Stimulated activated CD4-positive, alpha-beta T cell treated with anti-CD3 and anti-CD28 coated beads, TNF-alpha, amount 100 ng/mL, for 48 hours (primary cell): ENCODE results near the gene RAPSN.

Experiments
- DNase-seq, 3 donors: peaks; one replicate each; pipeline ENCODE4 v3.0.0-alpha.2; 2020; ENCODE audit warnings: low read depth in 3 of 3

RAPSN gene

GRCh38 chr11:47466201-47466600, 17.3 kb upstream of the RAPSN start:
- no peak for DNase-seq

GRCh38 chr11:47464483-47464882, 15.5 kb upstream of the RAPSN start:
- no peak for DNase-seq

DNA sequence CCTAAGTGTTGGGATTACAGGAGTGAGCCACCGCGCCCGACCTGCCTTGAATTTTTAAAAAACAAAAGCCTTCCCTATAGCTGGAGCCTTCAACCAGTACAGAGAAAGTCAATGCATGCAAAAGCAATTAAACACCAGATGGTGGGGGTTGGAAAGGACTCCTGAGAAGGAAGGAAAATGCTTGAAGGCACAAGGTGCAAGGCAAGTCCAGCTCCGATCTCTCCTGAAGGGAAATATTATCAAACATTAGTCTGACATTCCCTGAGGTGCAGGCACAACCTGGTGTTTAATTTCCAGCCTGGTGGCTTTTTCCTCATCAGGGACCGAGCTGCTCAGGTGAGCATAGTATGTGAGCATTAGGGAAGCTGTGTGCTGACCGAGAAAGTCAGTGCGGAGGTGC, 12.9 kb upstream of the RAPSN start:
- DNase-seq: no peak

GRCh38 chr11:47460571-47461235, 11.8 kb upstream of the RAPSN start:
- DNase-seq: no peak

DNA sequence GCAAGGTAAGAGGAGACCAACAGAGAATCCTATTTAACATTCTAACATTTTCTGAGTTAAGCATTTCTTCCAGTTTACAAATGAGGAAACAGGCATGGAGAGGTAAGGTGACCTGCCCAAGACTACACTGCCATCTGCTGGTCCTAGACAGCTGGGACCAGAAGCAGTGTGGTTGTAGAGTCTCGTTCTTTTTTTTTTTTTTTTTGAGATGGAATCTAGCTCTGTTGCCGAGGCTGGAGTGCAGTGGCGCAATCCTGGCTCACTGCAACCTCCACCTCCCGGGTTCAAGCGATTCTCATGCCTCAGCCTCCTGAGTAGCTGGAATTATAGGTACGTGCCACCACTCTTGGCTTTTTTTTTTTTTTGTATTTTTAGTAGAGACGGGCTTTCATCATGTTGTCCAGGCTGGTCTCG, 5.3 kb upstream of the RAPSN start:
- DNase-seq: peak; percentile 38 to 53 (median 49)

DNA sequence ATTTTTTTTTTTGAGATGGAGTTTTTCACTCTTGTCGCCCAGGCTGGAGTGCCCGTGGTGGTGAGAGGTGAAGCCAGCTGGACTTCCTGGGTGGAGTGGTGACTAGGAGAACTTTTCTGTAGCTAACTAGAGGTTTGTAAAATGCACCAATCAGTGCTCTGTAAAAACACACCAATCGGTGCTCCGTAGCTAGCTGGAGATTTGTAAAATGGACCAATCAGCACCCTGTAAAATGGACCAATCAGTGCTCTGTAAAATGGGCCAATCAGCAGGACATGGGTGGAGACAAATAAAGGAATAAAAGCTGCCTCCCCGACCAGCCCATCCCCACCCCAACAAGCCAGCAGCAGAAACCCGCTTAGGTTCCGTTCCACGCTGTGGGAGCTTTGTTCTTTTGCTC, 4.4 kb upstream of the RAPSN start:
- DNase-seq: no peak

DNA sequence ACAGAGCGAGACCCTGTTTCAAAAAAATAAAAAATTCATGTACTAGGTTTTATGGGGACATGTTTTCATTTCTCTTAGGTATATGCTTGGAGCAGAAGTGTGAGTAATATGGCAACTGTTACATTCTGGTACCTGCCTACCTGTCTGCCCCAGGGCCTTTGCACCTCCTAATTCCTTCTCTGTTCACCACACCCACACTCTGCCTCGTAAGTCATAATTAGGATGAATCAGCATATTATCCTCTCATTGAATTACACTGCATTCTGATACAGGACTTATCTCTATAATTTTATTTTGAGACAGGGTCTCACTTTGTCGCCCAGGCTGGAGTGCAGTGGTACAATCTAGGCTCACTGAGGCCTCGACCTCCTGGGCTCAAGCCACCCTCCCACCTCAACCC, 3.1 kb upstream of the RAPSN start:
- no peak for DNase-seq

GRCh38 chr11:47451436-47451835, 2.5 kb upstream of the RAPSN start:
- DNase-seq: no peak

DNA sequence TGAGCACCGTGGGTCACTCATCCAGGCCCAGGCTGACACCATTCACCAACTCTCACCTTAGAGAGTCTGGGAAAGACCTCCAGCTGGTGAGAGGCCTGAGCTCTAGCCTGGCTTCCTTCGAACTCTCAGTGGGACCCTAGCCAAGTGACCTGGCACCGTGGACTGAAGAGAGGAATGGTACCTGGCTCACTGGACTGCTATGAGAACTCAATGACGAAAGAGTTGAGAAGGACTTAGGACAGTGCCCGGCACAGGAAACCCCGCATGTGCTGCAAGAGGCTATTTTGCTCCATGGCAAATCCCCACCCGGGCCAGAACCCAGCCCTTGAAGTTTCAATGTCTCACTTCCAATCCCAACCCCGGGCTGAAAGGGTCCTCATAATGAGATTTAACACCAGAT, 605 bp upstream of the RAPSN start:
- no peak for DNase-seq

GRCh38 chr11:47447906-47448305, 1.0 kb downstream of the RAPSN start:
- DNase-seq: no peak

GRCh38 chr11:47446833-47447232, 2.1 kb downstream of the RAPSN start:
- no peak for DNase-seq

DNA sequence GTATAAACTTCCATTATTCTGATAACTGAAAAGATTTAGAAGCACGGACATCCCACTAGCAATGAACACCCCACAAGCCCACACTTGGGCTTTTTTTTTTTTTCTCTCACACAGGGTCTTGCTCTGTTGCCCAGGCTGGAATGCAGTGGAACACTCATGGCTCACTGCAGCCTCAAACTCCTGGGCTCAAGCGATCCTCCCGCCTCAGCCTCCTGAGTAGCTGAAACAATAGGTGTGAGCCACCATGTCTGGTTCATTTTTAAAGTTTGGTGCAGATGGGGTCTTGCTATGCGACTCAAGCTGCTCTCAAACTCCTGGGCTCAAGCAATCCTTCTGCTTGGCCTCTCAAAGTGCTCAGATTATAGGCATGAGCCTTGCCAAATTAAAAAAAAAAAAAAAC, 3.1 kb downstream of the RAPSN start:
- DNase-seq: no peak

DNA sequence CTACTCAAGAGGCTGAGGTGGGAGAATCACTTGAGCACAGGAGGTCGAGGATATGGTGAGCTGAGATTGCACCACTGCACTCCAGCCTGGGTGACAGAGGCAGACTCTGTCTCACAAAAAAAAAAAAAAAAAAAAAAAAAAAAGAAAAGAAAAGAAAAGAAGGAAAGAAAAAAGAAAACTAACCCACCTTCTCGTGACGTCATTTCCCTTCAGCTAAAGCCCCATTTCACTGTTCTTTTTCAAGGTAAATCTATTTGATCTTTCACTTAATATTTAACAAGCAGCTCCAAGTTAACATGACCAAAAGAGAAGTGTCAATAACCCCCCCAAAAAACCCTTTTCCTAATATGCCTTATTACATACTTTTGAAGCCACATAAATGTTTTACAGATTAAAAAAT, 5.1 kb downstream of the RAPSN start:
- DNase-seq: no peak

- no peak for DNase-seq
These were observed 5.8 kb downstream of the RAPSN start for GRCh38 chr11:47443028-47443700.

- DNase-seq: no peak
These were observed 6.4 kb downstream of the RAPSN start for GRCh38 chr11:47442514-47442913.

DNA sequence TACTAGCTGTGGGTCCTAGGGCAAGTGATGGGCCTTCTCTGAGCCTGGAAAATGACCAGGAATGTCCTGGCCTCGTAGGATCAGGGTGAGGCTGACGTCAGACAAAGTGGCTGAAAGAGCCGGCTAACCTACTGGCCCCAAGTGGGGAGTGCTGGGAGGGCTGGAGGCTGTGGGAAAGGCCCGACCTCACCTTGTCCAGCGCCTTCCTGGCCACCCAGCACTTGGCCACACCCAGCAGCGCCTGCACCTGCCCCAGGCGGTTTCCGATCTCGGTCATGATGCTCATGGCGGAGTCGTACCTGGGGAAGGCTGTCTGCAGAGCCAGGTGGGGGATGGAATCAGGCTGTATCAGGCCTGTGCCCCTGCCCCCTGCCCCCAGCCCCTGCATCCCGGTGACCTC, 7.5 kb downstream of the RAPSN start:
- DNase-seq: no peak

DNA sequence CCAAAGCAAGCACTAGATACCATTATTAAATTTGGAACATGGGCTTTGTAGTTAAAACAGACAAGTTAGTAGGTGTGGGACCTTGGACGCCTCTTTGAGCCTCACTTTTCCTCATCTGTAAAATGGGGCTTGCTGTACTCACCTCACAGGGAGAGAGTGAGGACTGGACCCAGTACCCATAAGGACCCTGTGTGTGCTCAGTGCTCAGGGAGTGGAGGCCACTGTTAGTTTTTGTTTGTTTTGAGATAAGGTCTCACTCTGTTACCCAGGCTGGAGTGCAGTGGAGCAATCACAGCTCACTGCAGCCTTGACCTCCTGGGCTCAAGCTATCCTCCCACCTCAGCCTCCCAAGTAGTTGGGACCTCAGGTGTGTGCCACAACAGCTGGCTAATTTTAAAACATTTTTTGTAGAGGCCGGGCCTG, 8.9 kb downstream of the RAPSN start:
- no peak for DNase-seq

- DNase-seq: no peak
These were observed 10.2 kb downstream of the RAPSN start for GRCh38 chr11:47438721-47439120.

GRCh38 chr11:47437746-47438418, 11.1 kb downstream of the RAPSN start:
- DNase-seq: no peak

DNA sequence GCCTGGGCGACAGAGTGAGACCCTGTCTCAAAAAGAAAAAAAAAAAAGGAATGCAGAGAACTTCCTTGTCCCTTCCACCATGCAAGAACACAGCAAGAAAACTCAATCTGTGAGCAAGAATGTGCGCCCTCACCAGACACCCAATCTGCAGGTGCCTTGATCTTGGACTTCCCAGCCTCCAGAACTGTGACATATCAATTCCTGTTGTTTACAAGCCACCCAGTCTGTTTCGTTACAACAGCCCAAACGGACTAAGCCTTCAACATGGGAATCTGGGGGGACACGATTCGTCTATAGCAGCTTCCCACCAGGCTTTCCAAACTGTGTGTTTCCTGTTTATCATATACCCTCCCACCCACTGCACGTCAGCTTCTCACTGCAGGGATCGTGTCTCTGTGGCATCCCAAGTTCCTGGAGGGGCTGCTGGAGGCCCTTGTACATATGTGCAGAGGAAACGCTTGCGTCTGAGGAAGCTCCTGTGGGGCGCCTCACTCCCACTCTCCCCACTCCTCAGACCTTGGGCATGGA, 11.7 kb downstream of the RAPSN start:
- DNase-seq: no peak

DNA sequence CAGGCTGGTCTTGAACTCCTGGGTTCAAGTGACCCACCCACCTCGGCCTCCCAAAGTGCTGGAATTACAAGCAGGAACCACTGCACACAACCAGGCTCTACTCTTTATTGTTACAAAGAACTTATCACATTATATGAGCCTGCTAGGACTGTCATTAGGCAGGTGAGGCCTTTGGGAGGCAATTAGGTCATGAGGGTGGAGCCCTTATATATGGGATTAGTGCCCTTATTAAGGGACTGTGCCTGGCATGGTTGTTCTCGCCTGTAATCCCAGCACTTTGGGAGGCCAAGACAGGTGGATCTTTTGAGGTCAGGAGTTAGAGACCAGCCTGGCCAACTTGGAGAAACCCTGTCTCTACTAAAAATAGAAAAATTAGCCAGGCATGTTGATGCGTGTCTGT, 12.2 kb downstream of the RAPSN start:
- DNase-seq: no peak

GRCh38 chr11:47435687-47436086, 13.2 kb downstream of the RAPSN start:
- no peak for DNase-seq
